NB4 (cell line): Measurements from ENCODE around the gene MINDY1.

Experiments
- CTCF ChIP-seq: IDR thresholded peaks from one replicate; pipeline ENCODE4 v1.5.1; 2012; ENCODE audit warnings: low read depth, low read length
- POLR2A ChIP-seq: IDR thresholded peaks from 2 replicates; pipeline ENCODE4 v1.6.1; 2011; ENCODE audit warnings: mild to moderate bottlenecking; ENCODE audit not compliant: insufficient read length; ENCODE audit errors: extremely low read depth

- TF ChIP-seq CTCF: no peak
- TF ChIP-seq POLR2A: no peak
Observed at GRCh38 chr1:150970808-150971582, 35.7 kb downstream of the MINDY1 start.
